Activated T-helper 2 cell treated with anti-CD3 and anti-CD28 coated beads, Interferon-gamma antibody, Interleukin-2, Interleukin-4, amounts not matched to agents 10 μg/mL and 5 μg/mL and 100 μg/mL, durations not matched to agents 14 hours and 24 hours and 36 hours (primary cell): ENCODE results near the gene FANCI. TPM values are rescaled to one million over a fixed set of nuclear protein-coding genes. Genes with fewer than 3 reads are reported as not detected.

Source experiments
- DNase-seq: peaks from one replicate; pipeline ENCODE4 v3.0.0; 2021; ENCODE audit warnings: low spot score
- H3K27ac Mint-ChIP-seq: one replicate; pipeline ENCODE4 v1.8.0; 2021; ENCODE audit warnings: mixed read lengths
- H3K27me3 Mint-ChIP-seq: one replicate; pipeline ENCODE4 v1.8.0; 2021; ENCODE audit warnings: low read depth, mixed read lengths
- H3K36me3 Mint-ChIP-seq: one replicate; pipeline ENCODE4 v1.8.0; 2021; ENCODE audit warnings: low read depth, mixed read lengths
- H3K4me1 Mint-ChIP-seq: one replicate; pipeline ENCODE4 v1.8.0; 2021; ENCODE audit warnings: low read depth, mixed read lengths
- H3K4me3 Mint-ChIP-seq: one replicate; pipeline ENCODE4 v1.8.0; 2021; ENCODE audit warnings: low read depth, mild to moderate bottlenecking, moderate library complexity, mixed read lengths
- H3K9me3 Mint-ChIP-seq: one replicate; pipeline ENCODE4 v1.8.0; 2021; ENCODE audit warnings: mixed read lengths
- intact Hi-C: fragments of 100-400 bp; cut with micrococcal nuclease; formaldehyde crosslinking; loops from one replicate; pipeline ENCODE4 v1.15.1; 2023
- total RNA-seq: library from RNA; stranded (reverse); gene quantifications from 2 replicates; pipeline ENCODE4 v1.2.3, GENCODE V29; 2022

The FANCI gene
- total RNA-seq: 176 and 184 TPM in 2 replicates

- H3K27me3 Mint-ChIP-seq: peaks cover 4% of the 10 kb centered on the region
- peaks cover 44% of the 10 kb centered on the region for H3K36me3 Mint-ChIP-seq
- H3K27ac Mint-ChIP-seq: peak within 1 kb of the TSS; percentile 89
- intact Hi-C loops: loop anchor here (1.0 kb wide), 2 partner anchors 40 to 91 kb away; no protein-coding TSS in a partner anchor
- no peaks in the 10 kb centered on the region for H3K9me3 Mint-ChIP-seq
- DNase-seq: peak; percentile 94
- H3K4me1 Mint-ChIP-seq: peaks cover 37% of the 10 kb centered on the region
- H3K4me3 Mint-ChIP-seq: peak within 1 kb of the TSS; percentile 95
Measured at GRCh38 chr15:89243691-89244573, at the start of gene FANCI. FANCI (plus strand) TSS chr15:89243979; CDS start chr15:89247648, 3,669 bp downstream.

- no peak for DNase-seq
- no peak overlapping the region for H3K4me3 Mint-ChIP-seq
- H3K36me3 Mint-ChIP-seq: peaks cover 61% of the 10 kb centered on the region
- H3K9me3 Mint-ChIP-seq: no peaks in the 10 kb centered on the region
- H3K27ac Mint-ChIP-seq: no peak overlapping the region
- intact Hi-C loops: no loop called here
- no peaks in the 10 kb centered on the region for H3K27me3 Mint-ChIP-seq
- peaks cover 57% of the 10 kb centered on the region for H3K4me1 Mint-ChIP-seq
Measured at GRCh38 chr15:89194608-89195007, 49.2 kb upstream of the FANCI start.

- no peaks in the 10 kb centered on the region for H3K27me3 Mint-ChIP-seq
- peak overlapping the region; percentile 67 for H3K27ac Mint-ChIP-seq
- H3K9me3 Mint-ChIP-seq: no peaks in the 10 kb centered on the region
- no peak overlapping the region for H3K4me3 Mint-ChIP-seq
- H3K4me1 Mint-ChIP-seq: peaks cover 52% of the 10 kb centered on the region
- intact Hi-C loops: no loop called here
- H3K36me3 Mint-ChIP-seq: peaks cover 61% of the 10 kb centered on the region
- no peak for DNase-seq
Measured at GRCh38 chr15:89195836-89196235, 47.9 kb upstream of the FANCI start.

GRCh38 chr15:89196241-89196640, 47.5 kb upstream of the FANCI start:
- Mint-ChIP-seq H3K27me3 (no peaks in the 10 kb centered on the region), H3K4me1 (peaks cover 52% of the 10 kb centered on the region), H3K36me3 (peaks cover 61% of the 10 kb centered on the region), H3K9me3 (no peaks in the 10 kb centered on the region), H3K27ac (peak overlapping the region; percentile 67), H3K4me3 (no peak overlapping the region)
- intact Hi-C loops: no loop called here
- no peak for DNase-seq

- intact Hi-C loops: loop anchor here (1.0 kb wide), 2 partner anchors 9 to 17 kb away; no protein-coding TSS in a partner anchor
- H3K36me3 Mint-ChIP-seq: peaks cover 63% of the 10 kb centered on the region
- H3K4me3 Mint-ChIP-seq: peak overlapping the region; percentile 45
- no peaks in the 10 kb centered on the region for H3K27me3 Mint-ChIP-seq
- peak overlapping the region; percentile 90 for H3K27ac Mint-ChIP-seq
- H3K4me1 Mint-ChIP-seq: peaks cover 54% of the 10 kb centered on the region
- no peak for DNase-seq
- no peaks in the 10 kb centered on the region for H3K9me3 Mint-ChIP-seq
Measured at GRCh38 chr15:89196994-89197393, 46.8 kb upstream of the FANCI start.

GRCh38 chr15:89197503-89197971, 46.2 kb upstream of the FANCI start:
- intact Hi-C loops: loop anchor here (1.0 kb wide), 2 partner anchors 9 to 17 kb away; no protein-coding TSS in a partner anchor
- DNase-seq: no peak
- Mint-ChIP-seq H3K9me3 (no peaks in the 10 kb centered on the region), H3K27ac (peak overlapping the region; percentile 90), H3K36me3 (peaks cover 65% of the 10 kb centered on the region), H3K27me3 (no peaks in the 10 kb centered on the region), H3K4me3 (peak overlapping the region; percentile 45), H3K4me1 (peaks cover 54% of the 10 kb centered on the region)

GRCh38 chr15:89198196-89198595, 45.6 kb upstream of the FANCI start:
- peaks cover 58% of the 10 kb centered on the region for H3K36me3 Mint-ChIP-seq
- DNase-seq: no peak
- H3K4me1 Mint-ChIP-seq: peaks cover 47% of the 10 kb centered on the region
- no peaks in the 10 kb centered on the region for H3K9me3 Mint-ChIP-seq
- no peak overlapping the region for H3K4me3 Mint-ChIP-seq
- H3K27me3 Mint-ChIP-seq: no peaks in the 10 kb centered on the region
- peak overlapping the region; percentile 76 for H3K27ac Mint-ChIP-seq
- intact Hi-C loops: no loop called here

- H3K9me3 Mint-ChIP-seq: no peaks in the 10 kb centered on the region
- H3K4me3 Mint-ChIP-seq: no peak overlapping the region
- H3K36me3 Mint-ChIP-seq: peaks cover 59% of the 10 kb centered on the region
- intact Hi-C loops: no loop called here
- DNase-seq: no peak
- H3K27ac Mint-ChIP-seq: no peak overlapping the region
- no peaks in the 10 kb centered on the region for H3K27me3 Mint-ChIP-seq
- peaks cover 52% of the 10 kb centered on the region for H3K4me1 Mint-ChIP-seq
Measured at GRCh38 chr15:89198934-89199333, 44.8 kb upstream of the FANCI start.

GRCh38 chr15:89199746-89200145, 44.0 kb upstream of the FANCI start:
- H3K4me3 Mint-ChIP-seq: no peak overlapping the region
- H3K27ac Mint-ChIP-seq: no peak overlapping the region
- H3K27me3 Mint-ChIP-seq: no peaks in the 10 kb centered on the region
- intact Hi-C loops: no loop called here
- no peaks in the 10 kb centered on the region for H3K9me3 Mint-ChIP-seq
- H3K4me1 Mint-ChIP-seq: peaks cover 59% of the 10 kb centered on the region
- no peak for DNase-seq
- H3K36me3 Mint-ChIP-seq: peaks cover 53% of the 10 kb centered on the region

- Mint-ChIP-seq H3K27me3 (no peaks in the 10 kb centered on the region), H3K36me3 (peaks cover 49% of the 10 kb centered on the region), H3K9me3 (no peaks in the 10 kb centered on the region), H3K4me1 (peaks cover 64% of the 10 kb centered on the region), H3K27ac (no peak overlapping the region), H3K4me3 (no peak overlapping the region)
- DNase-seq: no peak
- intact Hi-C loops: no loop called here
Measured at GRCh38 chr15:89200182-89200581, 43.6 kb upstream of the FANCI start.

GRCh38 chr15:89201465-89202005, 42.2 kb upstream of the FANCI start:
- intact Hi-C loops: no loop called here
- peaks cover 60% of the 10 kb centered on the region for H3K4me1 Mint-ChIP-seq
- H3K27ac Mint-ChIP-seq: no peak overlapping the region
- H3K9me3 Mint-ChIP-seq: no peaks in the 10 kb centered on the region
- no peaks in the 10 kb centered on the region for H3K27me3 Mint-ChIP-seq
- no peak for DNase-seq
- peaks cover 38% of the 10 kb centered on the region for H3K36me3 Mint-ChIP-seq
- H3K4me3 Mint-ChIP-seq: no peak overlapping the region

- peak; percentile 45 for DNase-seq
- H3K9me3 Mint-ChIP-seq: no peaks in the 10 kb centered on the region
- intact Hi-C loops: loop anchor here (1.0 to 2.0 kb wide), 4 partner anchors 23 to 131 kb away; partner anchors contain the start of gene POLG
- peaks cover 50% of the 10 kb centered on the region for H3K4me1 Mint-ChIP-seq
- peak overlapping the region; percentile 76 for H3K27ac Mint-ChIP-seq
- H3K4me3 Mint-ChIP-seq: peak overlapping the region; percentile 24
- peaks cover 35% of the 10 kb centered on the region for H3K36me3 Mint-ChIP-seq
- no peaks in the 10 kb centered on the region for H3K27me3 Mint-ChIP-seq
Measured at GRCh38 chr15:89203705-89204273, 40.0 kb upstream of the FANCI start.
